Cardiac septum (tissue), 1 donor: ENCODE data around the gene C12orf50. TPM values are rescaled to one million over a fixed set of nuclear protein-coding genes. Genes with fewer than 3 reads are reported as not detected.

ENCODE experiments used
- total RNA-seq: library from RNA; stranded (reverse); fragmentation: NEBNext Ultra II Directional; extraction: Animal tissue kit (Norgen Biotek cat#: 25700); gene quantifications from one replicate; pipeline ENCODE4 v1.2.1, GENCODE V29; 2021
- donor health status: DM: no; HTN: no; CAD: no.

The C12orf50 gene
- total RNA-seq, 1 donor from 2014 or later = 0.05 TPM

Other genes with a start within 250 kb of the C12orf50 start
- gene CEP290, start 112.7 kb upstream of the C12orf50 start, total RNA-seq = 10.0 TPM
- gene TMTC3, start 112.9 kb upstream of the C12orf50 start, total RNA-seq = 12.2 TPM